NCI-H1694 treated with DMSO at 0.1 percent for 48 hours (cell line): ENCODE results near the gene METTL9.
A peak's percentile ranks its signal among the peaks of the same experiment; 100 is the strongest.
"Not testable (repeated sequence)": the region's sequence is repeated elsewhere in the genome, so short reads cannot be mapped to it uniquely, and the experiment has no call there.

Experiments used
- DNase-seq: peaks from one replicate; lab custom pipeline; 2025; lab: John Stamatoyannopoulos, UW

Gene METTL9

DNA sequence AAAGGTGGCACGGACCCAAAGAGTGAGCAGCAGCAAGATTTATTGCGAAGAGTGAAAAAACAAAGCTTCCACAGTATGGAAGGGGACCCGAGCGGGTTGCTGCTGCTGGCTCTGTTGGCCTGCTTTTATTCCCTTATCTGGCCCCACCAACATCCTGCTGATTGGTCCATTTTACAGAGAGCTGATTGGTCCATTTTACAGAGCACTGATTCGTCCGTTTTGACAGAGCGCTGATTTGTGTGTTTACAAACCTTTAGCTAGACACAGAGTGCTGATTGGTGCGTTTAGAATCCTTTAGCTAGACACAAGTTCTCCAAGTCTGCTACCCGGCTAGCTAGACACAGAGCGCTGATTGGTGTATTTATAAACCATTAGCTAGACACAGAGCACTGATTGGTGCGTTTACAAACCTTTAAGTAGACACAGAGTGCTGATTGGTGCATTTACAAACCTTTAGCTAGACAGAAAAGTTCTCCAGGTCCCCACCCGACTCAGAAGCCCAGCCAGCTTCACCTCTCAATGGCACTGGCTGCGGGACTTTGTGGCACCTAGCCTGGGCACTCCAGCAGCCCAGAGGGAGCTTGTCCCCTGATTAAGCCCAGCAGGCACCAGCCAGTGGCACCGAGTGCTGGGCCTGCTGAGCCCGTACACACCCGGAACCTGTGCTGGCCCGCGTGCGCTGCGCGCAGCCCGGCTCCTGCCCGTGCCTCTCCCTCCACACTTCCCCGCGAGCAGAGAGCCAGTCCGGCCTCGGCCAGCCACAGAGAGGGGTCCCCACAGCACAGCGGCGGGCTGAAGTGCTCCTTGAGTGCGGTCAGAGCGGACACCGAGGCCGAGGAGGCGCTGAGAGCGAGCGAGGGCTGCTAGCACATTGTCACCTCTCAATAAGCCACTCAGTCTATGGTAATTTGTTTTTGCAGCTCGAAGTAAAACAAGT is 37.9 kb downstream of the METTL9 start:
- DNase-seq: no peak

DNA sequence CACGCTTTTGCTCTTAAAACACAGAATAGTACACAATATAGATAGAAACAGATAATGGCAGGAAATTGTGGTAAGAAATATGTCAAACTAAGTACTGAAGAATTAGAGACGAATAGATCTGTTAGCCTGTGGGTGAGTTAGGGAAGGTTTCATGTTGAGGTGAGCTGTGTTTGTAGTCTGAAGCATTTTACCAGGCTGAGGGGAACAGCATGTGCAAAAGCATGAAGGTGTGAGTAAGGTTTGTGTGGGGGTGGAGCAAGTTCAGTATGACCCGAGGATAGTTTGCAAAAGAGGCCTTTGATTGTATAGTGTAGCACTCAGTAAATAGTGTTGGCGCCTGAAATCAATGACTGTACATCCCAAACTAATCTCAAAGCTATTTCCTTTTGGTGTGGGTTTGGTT is 39.2 kb downstream of the METTL9 start:
- no peak for DNase-seq

DNA sequence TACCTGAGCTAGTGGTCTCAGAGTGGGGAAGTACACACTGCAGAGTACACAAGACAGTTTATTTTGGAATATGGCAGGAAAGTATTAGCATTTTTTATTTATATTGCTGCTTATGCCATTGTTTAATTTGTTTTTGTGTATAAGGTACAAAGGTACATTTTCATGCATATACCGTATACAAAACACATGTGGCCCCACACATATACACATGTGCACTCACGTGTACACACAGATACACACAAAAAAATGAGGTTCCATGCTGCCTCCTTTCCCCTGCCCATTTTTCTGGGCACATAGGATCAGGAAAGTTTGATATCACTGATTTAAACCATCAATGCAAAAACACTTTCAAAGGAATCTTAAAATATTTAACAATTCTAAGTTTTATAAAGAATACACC is 40.1 kb downstream of the METTL9 start:
- DNase-seq: no peak

DNA sequence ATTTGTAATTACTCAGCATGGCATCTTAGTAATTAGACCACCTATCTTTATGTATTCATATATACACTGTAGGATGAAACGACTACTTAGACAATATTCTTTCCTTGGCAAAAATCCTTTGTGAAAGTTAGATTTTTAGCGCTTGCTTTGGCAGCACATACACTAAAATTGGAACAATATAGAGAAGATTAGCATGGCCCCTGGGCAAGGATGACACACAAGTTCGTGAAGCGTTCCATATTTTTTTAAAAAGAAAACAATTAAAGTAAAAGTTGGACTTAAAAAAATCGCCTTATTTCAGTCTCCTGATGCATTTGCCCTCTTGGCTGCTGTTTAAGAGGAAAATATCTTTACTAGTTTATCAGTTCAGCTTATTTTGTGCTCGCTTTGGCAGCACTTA is 42.5 kb downstream of the METTL9 start:
- DNase-seq: no peak

DNA sequence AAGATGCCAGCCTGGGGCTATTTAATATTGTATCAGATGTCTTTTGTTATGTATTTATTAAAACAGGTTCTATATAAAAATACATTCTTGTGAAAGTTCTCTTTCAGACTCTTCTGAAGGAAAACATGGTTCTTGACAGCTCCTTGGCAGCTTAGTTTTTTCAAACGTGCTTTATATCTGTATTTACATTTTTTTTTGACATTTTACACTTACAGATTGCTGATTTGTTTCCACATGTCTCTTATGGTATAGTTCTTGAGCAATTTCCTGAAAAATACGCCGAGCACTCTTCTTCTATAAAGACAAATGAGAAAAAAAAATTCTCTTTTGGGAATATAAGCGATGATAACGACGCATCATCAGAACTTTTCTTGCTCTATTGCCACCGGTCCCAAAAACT is 43.5 kb downstream of the METTL9 start:
- DNase-seq: no peak

DNA sequence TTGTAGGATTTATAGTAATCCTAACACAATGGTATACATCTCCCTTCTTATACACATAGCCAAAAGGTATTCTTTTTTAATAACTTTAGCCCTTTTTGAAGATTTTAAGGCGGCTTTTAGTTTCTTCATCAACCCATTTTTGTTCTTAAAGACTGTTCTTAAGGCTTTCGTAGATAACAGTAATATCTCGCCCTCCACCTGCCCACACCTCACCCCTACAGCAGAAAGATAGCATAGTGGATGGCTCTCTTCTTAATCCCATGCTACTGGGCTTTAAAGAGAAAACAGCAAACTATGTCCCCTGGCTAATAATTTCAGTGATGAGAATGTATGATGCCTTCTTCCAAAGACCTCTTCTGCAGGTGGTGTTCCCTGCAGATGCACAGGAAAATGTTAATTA is 44.4 kb downstream of the METTL9 start:
- DNase-seq: no peak

DNA sequence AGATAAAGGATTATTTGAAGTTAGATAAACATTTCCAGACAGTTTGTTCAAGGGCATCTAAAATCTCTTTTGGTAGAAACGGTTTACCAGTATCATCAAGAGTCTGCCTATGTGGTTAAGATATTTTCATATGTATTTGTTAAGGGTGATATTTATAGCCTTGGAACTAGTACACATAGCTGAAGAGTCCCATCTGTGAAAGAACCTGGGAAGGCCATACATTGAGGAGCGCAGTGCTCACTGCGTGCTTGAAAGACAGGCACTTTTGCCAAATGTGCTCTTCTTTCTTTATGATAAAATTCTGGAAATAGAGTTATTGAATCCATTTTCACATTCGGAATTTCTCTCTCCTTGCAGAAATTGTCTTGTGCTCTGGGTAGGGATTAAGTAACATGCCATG is 45.3 kb downstream of the METTL9 start:
- DNase-seq: no peak

GRCh38 chr16:21645261-21645721 is 45.9 kb downstream of the METTL9 start:
- no peak for DNase-seq

DNA sequence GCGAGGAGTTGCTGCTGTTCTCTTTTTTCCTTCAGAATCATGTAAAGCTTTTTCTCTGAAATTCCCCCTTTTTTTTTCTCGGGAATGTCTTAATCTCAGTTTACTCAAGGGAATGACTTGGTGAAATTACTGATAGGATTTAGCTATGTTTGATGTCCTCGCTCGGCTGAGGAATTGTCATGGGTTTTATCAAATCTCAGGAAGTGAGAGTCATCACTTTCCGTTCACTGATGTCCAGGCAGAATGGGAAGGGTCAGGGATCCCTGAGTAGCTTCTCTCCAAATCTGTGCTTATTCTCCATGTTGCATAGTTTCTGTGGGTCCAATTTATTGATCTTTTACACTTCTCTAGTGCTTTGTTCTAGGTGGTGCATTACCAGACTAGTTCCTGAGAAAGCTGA is 46.7 kb downstream of the METTL9 start:
- DNase-seq: no peak

DNA sequence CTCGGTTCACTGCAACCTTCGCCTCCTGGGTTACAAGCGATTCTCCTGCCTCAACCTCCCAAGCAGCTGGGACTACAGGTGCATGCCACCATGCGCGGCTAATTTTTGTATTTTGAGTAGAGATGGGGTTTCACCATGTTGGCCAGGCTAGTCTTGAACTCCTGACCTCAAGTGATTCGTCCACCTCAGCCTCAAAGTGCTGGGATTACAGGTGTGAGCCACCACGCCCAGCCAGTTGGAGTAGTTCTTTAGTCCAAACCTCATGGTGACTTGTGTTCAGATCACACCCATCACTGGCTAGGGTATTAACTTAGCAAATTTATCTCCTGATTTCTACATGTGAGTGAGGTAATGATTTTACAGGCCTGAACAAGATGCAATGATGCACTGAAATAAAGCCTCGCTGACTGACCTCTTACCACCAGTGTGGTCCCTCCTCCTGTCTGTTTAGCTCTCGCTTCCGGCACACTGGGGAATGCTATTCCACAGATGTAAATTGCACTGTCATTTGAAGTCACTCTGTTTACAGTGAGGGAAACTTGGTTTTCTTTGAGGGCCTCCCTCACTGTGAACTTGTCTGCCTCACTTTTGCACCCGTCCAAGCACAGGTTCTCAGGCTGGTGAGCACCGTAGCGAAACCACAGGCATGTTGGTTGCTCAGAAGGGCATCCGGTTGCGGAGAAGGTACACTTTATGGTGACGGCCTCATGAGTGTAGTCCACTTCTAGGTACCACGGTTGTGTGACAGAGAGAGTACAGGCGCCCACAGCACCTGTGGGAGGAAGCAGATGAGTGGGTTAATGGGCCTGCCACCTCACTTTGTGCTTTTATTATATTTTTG is 47.6 kb downstream of the METTL9 start:
- DNase-seq: no peak

GRCh38 chr16:21647562-21648164 is 48.3 kb downstream of the METTL9 start:
- no peak for DNase-seq

DNA sequence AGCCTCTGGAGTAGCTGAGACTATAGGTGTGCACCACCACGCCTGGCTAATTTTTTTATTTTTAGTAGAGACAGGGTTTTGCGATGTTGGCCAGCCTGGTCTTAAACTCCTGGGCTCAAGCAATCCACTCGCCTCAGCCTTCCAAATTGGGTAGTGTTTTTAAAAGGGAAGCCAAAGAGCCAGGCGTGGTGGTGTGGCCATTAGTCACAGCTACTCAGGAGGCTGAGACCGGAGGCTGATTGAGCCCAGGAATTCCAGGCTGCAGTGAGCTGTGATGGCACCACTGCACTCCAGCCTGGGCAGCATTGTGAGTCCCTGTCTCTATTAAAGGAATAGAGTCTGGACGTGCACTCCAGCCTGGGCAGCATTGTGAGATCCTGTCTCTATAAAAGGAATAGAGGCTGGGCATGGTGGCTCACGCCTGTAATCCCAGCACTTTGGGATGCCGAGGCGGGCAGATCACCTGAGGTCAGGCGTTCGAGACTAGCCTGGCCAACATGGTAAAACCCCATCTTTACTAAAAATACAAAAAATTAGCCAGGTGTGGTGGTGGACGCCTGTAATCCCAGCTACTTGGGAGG is 50.5 kb downstream of the METTL9 start:
- DNase-seq: not testable (repeated sequence)

DNA sequence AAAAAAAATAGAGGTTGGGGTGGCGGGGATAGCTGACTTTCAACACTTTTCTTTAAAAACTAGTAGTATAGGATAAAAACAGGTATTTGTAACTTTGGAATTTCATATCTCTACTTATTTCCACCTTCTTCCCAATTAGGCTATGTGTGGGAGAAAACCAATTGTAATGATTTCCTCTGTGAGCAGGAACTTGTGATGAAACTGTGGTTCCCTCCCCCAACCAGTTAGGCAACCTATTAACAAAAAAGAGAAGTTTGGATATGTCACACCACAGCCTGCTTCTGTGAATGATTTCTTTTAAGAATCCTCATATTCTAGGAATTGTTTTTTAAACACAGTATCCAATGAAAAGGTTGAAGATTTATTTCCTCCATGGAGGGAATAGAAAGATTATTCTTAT is 51.1 kb downstream of the METTL9 start:
- no peak for DNase-seq

- DNase-seq: no peak
Measured at GRCh38 chr16:21651515-21651914, 52.1 kb downstream of the METTL9 start.

GRCh38 chr16:21652453-21652852 is 53.1 kb downstream of the METTL9 start, which contains the start of gene IGSF6:
TSS of gene IGSF6 (minus strand) at chr16:21652608. CDS start at chr16:21652598, 10 bp downstream.
- no peak for DNase-seq

GRCh38 chr16:21653571-21653970 is 54.2 kb downstream of the METTL9 start:
- DNase-seq: no peak

DNA sequence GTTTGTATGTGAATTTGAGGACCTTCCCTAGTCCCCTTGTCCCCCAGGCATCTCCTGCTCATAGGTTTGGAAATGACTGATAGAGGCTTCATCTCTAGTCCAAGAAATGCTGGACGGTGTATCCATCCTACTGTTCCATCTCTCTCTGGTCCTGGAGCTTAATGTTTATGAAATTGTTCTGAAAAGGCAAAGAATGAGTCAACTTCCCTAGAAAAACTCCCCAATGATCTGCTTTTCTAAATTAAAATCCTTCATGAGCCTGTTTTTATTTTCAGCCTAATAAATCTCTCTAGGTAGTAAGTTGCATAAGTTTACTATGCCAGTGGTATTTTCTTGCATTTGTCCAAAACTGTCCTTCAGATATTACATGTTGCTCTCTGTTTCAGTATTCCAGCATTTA is 55.1 kb downstream of the METTL9 start:
- no peak for DNase-seq

- no peak for DNase-seq
Measured at GRCh38 chr16:21654881-21655280, 55.5 kb downstream of the METTL9 start.

DNA sequence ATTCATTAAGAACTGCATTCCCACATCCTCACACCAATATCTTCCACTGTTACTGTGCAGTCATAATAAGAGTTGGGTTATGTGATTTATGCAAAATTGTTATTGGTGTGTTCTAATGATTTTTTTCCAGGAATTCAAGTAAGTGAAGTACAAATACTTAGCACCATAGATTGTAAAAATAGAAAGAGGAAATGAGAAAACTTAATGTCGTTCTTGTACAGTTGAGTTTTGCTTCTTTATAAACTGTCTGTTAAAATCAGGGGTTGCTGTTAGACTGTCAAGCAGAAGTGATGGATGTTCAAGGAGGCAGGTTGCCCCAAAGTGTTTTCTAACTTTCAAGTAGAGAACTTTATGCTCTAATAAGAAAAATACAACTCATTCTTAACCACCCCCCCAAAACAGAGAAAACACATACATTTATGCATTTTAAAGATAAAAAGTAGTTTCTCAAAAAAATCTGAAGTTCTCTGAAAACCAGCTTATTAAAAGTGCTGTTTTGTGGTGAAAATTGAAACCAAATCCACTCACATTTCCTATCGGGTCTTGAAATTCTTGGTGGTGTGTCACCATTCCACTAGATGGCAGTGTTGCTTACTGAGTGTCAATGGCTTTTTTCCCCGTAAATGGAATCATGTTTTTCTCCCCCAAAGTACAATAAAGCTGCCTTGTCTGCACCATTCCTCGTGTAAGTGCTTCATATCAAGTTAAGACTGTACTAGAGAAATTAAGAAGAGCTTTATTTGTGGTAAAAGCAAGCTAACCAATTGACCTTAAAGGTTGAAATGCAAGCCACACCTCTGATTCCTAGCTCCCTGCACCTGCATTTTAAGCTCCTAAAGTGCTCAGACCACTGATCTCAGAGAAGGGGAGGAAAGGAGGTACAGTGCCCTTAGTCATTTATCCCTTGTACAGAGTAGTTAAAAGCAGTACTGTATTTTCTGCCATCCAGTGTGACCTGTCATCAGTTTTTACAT is 57.7 kb downstream of the METTL9 start:
- DNase-seq: peak; percentile 24

GRCh38 chr16:21659124-21659523 is 59.7 kb downstream of the METTL9 start:
- no peak for DNase-seq
